ENCODE data around the gene LRIT3. TPM values are rescaled to one million over a fixed set of nuclear protein-coding genes. Genes with fewer than 3 reads are reported as not detected.

Gene LRIT3, protein sequence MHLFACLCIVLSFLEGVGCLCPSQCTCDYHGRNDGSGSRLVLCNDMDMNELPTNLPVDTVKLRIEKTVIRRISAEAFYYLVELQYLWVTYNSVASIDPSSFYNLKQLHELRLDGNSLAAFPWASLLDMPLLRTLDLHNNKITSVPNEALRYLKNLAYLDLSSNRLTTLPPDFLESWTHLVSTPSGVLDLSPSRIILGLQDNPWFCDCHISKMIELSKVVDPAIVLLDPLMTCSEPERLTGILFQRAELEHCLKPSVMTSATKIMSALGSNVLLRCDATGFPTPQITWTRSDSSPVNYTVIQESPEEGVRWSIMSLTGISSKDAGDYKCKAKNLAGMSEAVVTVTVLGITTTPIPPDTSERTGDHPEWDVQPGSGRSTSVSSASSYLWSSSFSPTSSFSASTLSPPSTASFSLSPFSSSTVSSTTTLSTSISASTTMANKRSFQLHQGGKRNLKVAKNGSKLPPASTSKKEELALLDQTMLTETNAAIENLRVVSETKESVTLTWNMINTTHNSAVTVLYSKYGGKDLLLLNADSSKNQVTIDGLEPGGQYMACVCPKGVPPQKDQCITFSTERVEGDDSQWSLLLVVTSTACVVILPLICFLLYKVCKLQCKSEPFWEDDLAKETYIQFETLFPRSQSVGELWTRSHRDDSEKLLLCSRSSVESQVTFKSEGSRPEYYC
- total RNA-seq = 0.11 TPM in 1 of 2 replicates, not detected in the other

DNA sequence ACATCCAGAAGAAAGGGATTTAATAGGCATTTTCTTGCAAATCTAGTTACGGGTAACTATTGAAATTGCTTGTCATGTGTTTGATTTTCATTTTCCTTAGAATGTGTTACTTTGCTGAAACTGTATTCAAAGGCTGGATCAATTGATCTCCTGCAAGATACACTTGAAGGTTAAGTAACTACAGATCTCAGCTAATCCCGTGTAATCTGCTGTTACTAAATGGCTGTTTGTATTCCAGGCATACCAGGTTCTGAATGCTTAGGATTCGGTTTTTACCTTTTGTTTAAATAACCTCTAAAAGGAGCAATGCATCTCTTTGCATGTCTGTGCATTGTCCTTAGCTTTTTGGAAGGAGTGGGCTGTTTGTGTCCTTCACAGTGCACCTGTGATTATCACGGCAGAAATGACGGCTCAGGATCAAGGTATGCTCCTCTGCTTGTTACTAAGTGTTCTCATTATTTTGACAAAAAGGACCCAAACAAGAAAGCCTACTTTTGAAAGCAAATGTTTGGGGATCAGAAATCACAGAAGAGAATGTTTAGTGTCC is at the start of gene LRIT3:
Gene LRIT3, plus strand, starts transcription at position 212 of the 547 bp plus-strand sequence. Its CDS starts 95 bp downstream, at position 307.

GRCh38 chr4:109801895-109802319 is 46.0 kb upstream of the LRIT3 start, which contains the start of gene CFI:
CFI (minus strand) TSS chr4:109801999; CDS start chr4:109801971, 28 bp downstream.

DNA sequence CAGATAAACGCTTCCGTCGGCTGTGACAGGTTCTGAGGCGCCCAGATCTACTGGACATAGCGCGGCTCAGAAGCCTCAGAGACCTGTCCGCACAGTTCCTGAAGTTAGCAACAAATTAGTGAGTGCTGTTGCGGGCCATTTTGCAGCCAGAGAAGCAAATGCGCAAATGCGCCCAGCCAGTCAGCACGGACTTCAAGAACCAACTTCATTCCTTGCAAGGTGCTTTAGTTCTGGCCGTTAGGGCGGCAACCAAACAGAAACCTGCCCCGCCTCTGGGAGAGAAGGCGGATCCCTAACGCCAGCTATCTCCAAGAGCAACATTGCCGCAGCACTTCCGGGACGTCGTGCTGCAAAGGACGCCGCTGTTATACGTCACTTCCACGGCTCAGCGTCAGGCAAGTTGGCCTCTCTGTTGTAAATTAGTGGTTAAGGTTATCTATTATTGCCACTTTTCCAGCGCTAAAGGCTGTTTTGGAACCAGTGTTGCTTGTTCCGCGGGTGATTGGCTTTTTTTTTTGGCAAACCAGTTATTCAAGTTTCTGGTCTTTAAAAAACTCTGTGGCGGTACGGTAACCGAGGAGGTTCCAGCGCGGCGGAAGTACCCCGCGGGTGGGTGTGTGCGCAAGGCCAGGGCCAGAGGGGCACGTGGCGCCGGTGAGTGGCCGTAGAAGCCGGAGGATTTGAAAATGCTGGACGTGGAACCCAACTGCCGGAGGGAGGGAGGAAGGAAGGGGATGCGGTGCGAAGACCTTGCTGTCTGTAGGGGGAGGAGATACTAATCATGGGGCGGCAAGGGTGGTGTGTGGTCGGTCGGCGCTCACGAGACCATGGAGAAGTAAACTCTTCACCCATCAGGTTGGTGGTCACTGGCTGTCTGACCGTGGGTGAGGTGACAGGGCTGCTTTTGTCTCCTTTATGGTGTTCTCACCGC is 32.5 kb upstream of the LRIT3 start, which contains the start of gene GAR1:
Gene GAR1, plus strand, starts transcription at position 612 of the 931 bp plus-strand sequence. CDS start 403 bp downstream, outside the sequence.

GRCh38 chr4:109827672-109828071 is 20.2 kb upstream of the LRIT3 start, which contains the start of gene RRH:
RRH (plus strand) TSS chr4:109827972; CDS start chr4:109828028, 56 bp downstream.

DNA sequence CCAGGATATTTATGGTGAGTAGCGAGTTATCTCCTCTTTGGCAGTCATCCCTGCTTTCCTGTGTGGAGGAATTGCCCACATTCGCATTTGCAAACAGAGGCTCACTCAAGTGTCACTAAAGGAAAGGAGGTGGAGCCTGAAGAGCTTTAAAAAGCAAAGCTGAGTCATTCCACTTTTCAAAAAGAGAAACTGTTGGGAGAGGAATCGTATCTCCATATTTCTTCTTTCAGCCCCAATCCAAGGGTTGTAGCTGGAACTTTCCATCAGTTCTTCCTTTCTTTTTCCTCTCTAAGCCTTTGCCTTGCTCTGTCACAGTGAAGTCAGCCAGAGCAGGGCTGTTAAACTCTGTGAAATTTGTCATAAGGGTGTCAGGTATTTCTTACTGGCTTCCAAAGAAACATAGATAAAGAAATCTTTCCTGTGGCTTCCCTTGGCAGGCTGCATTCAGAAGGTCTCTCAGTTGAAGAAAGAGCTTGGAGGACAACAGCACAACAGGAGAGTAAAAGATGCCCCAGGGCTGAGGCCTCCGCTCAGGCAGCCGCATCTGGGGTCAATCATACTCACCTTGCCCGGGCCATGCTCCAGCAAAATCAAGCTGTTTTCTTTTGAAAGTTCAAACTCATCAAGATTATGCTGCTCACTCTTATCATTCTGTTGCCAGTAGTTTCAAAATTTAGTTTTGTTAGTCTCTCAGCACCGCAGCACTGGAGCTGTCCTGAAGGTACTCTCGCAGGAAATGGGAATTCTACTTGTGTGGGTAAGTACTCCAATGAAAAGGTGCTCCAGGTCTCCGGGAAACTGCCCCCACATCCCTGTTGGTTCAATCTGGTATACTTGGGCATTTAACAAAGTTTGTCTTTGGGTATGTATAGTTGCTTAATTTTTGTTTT is 65.0 kb downstream of the LRIT3 start, which contains the start of gene EGF:
Gene EGF, plus strand, starts transcription at position 178 of the 890 bp plus-strand sequence. Its CDS starts 453 bp downstream, at position 631.

Other genes starting within 250 kb of the LRIT3 start
- gene CASP6, start 144.7 kb upstream of the LRIT3 start, total RNA-seq = 25.2 and 29.0 TPM in 2 replicates
- gene PLA2G12A, start 118.0 kb upstream of the LRIT3 start, total RNA-seq = 23.6 and 28.2 TPM in 2 replicates
- gene CFI, start 46.1 kb upstream of the LRIT3 start, total RNA-seq = not detected in 2 replicates
- gene GAR1, start 32.3 kb upstream of the LRIT3 start, total RNA-seq = 14.4 and 14.6 TPM in 2 replicates
- 0.16 TPM in 1 of 2 replicates, not detected in the other for gene RRH, start 20.1 kb upstream of the LRIT3 start, total RNA-seq
- 1.5 and 1.8 TPM in 2 replicates for gene EGF, start 64.8 kb downstream of the LRIT3 start, total RNA-seq

All from hair follicular keratinocyte (primary cell).